ENCODE results near the gene SYP. TPM values are rescaled to one million over a fixed set of nuclear protein-coding genes. Genes with fewer than 3 reads are reported as not detected.
A peak's percentile ranks its signal among the peaks of the same experiment; 100 is the strongest.

The SYP gene
- total RNA-seq, 1 donor from 2014 or later: 0.34 TPM

- no peak for DNase-seq
Measured at GRCh38 chrX:49214996-49215526, 15.1 kb upstream of the SYP start.

- DNase-seq: no peak
Measured at GRCh38 chrX:49214416-49214815, 14.4 kb upstream of the SYP start.

GRCh38 chrX:49212861-49213260 lies 12.9 kb upstream of the SYP start:
- DNase-seq: no peak

- DNase-seq: no peak
Measured at GRCh38 chrX:49212209-49212608, 12.2 kb upstream of the SYP start.

- no peak for DNase-seq
Measured at GRCh38 chrX:49211074-49211473, 11.1 kb upstream of the SYP start.

GRCh38 chrX:49210406-49210805 lies 10.4 kb upstream of the SYP start:
- no peak for DNase-seq

- peak; percentile 48 for DNase-seq
Measured at GRCh38 chrX:49209434-49210251, 9.7 kb upstream of the SYP start.

GRCh38 chrX:49208399-49208798 lies 8.4 kb upstream of the SYP start:
- DNase-seq: no peak

GRCh38 chrX:49206543-49206942 lies 6.5 kb upstream of the SYP start:
- DNase-seq: no peak

- DNase-seq: no peak
Measured at GRCh38 chrX:49205443-49205842, 5.5 kb upstream of the SYP start.

GRCh38 chrX:49204709-49205108 lies 4.7 kb upstream of the SYP start:
- no peak for DNase-seq

- DNase-seq: no peak
Measured at GRCh38 chrX:49204017-49204416, 4.0 kb upstream of the SYP start.

- no peak for DNase-seq
Measured at GRCh38 chrX:49203536-49203935, 3.5 kb upstream of the SYP start.

GRCh38 chrX:49202022-49202421 lies 2.0 kb upstream of the SYP start:
- DNase-seq: no peak

GRCh38 chrX:49199315-49199595 lies 738 bp downstream of the SYP start:
- DNase-seq: no peak

- DNase-seq: no peak
Measured at GRCh38 chrX:49198540-49199314, 1.3 kb downstream of the SYP start.

GRCh38 chrX:49197543-49198087 lies 2.4 kb downstream of the SYP start:
- no peak for DNase-seq

GRCh38 chrX:49193542-49193964 lies 6.4 kb downstream of the SYP start:
- DNase-seq: no peak

- peak; percentile 61 for DNase-seq
Measured at GRCh38 chrX:49192722-49193328, 7.2 kb downstream of the SYP start.

GRCh38 chrX:49191574-49192011 lies 8.4 kb downstream of the SYP start:
- DNase-seq: no peak

GRCh38 chrX:49190821-49191573 lies 9.0 kb downstream of the SYP start:
- DNase-seq: peak; percentile 99

GRCh38 chrX:49189606-49190005 lies 10.4 kb downstream of the SYP start:
- no peak for DNase-seq

All from dermis blood vessel endothelial cell (primary cell).